ENCODE data around the gene COMMD3. TPM values are rescaled to one million over a fixed set of nuclear protein-coding genes. Genes with fewer than 3 reads are reported as not detected.

The COMMD3 gene
- total and polyA plus RNA-seq, 2 of the 8 experiments (the other 6 are each of a cell fraction or from before 2014, with no cell fraction given) = 2.3 to 2.7 TPM

GRCh38 chr10:22368981-22369380 lies 52.8 kb downstream of the COMMD3 start:
- H2BK120ac ChIP-seq (replicated peaks; ENCODE audit: low read depth, low read length) = no peak overlapping the region
- no peaks in the 10 kb centered on the region for H3K36me3 ChIP-seq (ENCODE audit: control insufficient read depth in 2 of 4, insufficient read depth in 4 of 4, low read length in 3 of 4)
- no peak overlapping the region for H2BK5ac ChIP-seq (ENCODE audit: low read depth, low read length)
- H3K56ac ChIP-seq (replicated peaks; ENCODE audit: insufficient read length, low read depth, low read length) = no peak overlapping the region
- H2BK20ac ChIP-seq (ENCODE audit: low read length) = no peak overlapping the region
- DNase-seq (ENCODE audit: low read depth in 1 of 2, low spot score in 2 of 2) (no peak), FAIRE-seq (no peak)
- H4K5ac ChIP-seq (ENCODE audit: insufficient read length, low read depth, low read length) = no peak overlapping the region
- no peak overlapping the region for H2BK12ac ChIP-seq (ENCODE audit: low read depth, low read length)
- H3K27ac ChIP-seq (ENCODE audit: low read depth, low read length) = no peak overlapping the region
- H3K23me2 ChIP-seq (ENCODE audit: low read depth, low read length) = no peaks in the 10 kb centered on the region
- H3K4me1 ChIP-seq (replicated peaks in 1 of 4; ENCODE audit: control insufficient read depth in 3 of 4, insufficient read depth in 4 of 4, low read length in 3 of 4) = no peaks in the 10 kb centered on the region
- no peak overlapping the region for H3K23ac ChIP-seq (ENCODE audit: insufficient read length)
- H3K27me3 ChIP-seq (replicated peaks in 1 of 4; ENCODE audit: control insufficient read depth in 3 of 4, extremely low read depth in 1 of 4, insufficient read depth in 3 of 4, low read length in 3 of 4) = no peaks in the 10 kb centered on the region
- no peak overlapping the region for H3K4me3 ChIP-seq (ENCODE audit: extremely low read depth in 1 of 4, insufficient read depth in 2 of 4, low read depth in 3 of 4, low read length in 4 of 4)
- H3K79me2 ChIP-seq (ENCODE audit: control insufficient read depth in 1 of 2, insufficient read depth in 2 of 2, low read length in 2 of 2) = no peaks in the 10 kb centered on the region
- H2AK5ac ChIP-seq (ENCODE audit: low read depth, low read length) = no peak overlapping the region
- H2BK15ac ChIP-seq (ENCODE audit: low read length) = no peak overlapping the region
- H3K79me1 ChIP-seq (ENCODE audit: low read depth, low read length) = no peaks in the 10 kb centered on the region
- no peak overlapping the region for H3K9ac ChIP-seq (replicated peaks in 1 of 4; ENCODE audit: extremely low read depth in 1 of 4, low read depth in 3 of 4, low read length in 3 of 4)
- H3K9me3 ChIP-seq (ENCODE audit: insufficient read depth in 2 of 2, low read depth in 1 of 2, low read length in 1 of 2) = no peaks in the 10 kb centered on the region
- no peak overlapping the region for H3K4ac ChIP-seq (replicated peaks; ENCODE audit: insufficient read length, low read depth, low read length)
- ChIA-PET CTCF (ENCODE audit: partially characterized antibody) (no interaction called here), POLR2A (ENCODE audit: partially characterized antibody) (no interaction called here)
- peaks cover 0 to 1% of the 10 kb centered on the region in 2 experiments for H4K20me1 ChIP-seq (replicated peaks in 1 of 2; ENCODE audit: control insufficient read depth in 1 of 2, insufficient read depth in 2 of 2, low read length in 2 of 2)
- no peak overlapping the region for H2AFZ ChIP-seq (ENCODE audit: low read length)
- no peak overlapping the region for H3K4me2 ChIP-seq (ENCODE audit: insufficient read depth in 1 of 2, low read depth in 2 of 2, low read length in 2 of 2)
- no peak overlapping the region for H4K91ac ChIP-seq (replicated peaks; ENCODE audit: insufficient read length, low read length)
- WGBS, 2 experiments (ENCODE audit: extremely low coverage in 1 of 2, insufficient coverage in 1 of 2, insufficient read length in 1 of 2, insufficient replicate concordance in 2 of 2, low coverage in 1 of 2, low lambda C conversion rate in 2 of 2, missing lambda C conversion rate in 1 of 2) = 43% methylated on average over 2 of the region's 2 CpGs; no CpG with 5 or more reads in 1 of the 2 experiments
- H3K14ac ChIP-seq (ENCODE audit: insufficient read length) = no peak overlapping the region
- no peak overlapping the region for H4K8ac ChIP-seq (ENCODE audit: extremely low read depth, insufficient read depth, low read length)
- H3K18ac ChIP-seq (ENCODE audit: extremely low read depth, low read length) = no peak overlapping the region
- TF ChIP-seq CBX5 (IDR thresholded peaks at IDR 0.05; ENCODE audit: low read depth, low read length) (no peak), TEAD4 (IDR thresholded peaks at IDR 0.05; ENCODE audit: low read depth, low read length) (no peak), PHF8 (conservative IDR thresholded peaks at IDR 0.05; ENCODE audit: low read depth, low read length) (no peak), CTCF (IDR thresholded peaks at IDR 0.05; ENCODE audit: control extremely low read depth in 1 of 3, insufficient read depth in 1 of 3, low read depth in 1 of 3, low read length in 3 of 3) (no peak), TBP (IDR thresholded peaks at IDR 0.05; ENCODE audit: low read depth, low read length) (no peak)

Data from H1 (cell line).